AG09309 (cell line): ENCODE measurements around the gene MT3.

Experiments
- DNase-seq: peaks from one replicate; pipeline ENCODE4 v3.0.0-alpha.2; 2010; ENCODE audit warnings: low read depth
- H3K4me3 ChIP-seq: 2 replicates; pipeline ENCODE4 v1.5.1; 2011; ENCODE audit warnings: mild to moderate bottlenecking, low read depth, low read length, moderate library complexity; ENCODE audit not compliant: control insufficient read depth
- CTCF ChIP-seq: IDR thresholded peaks from 2 replicates; pipeline ENCODE4 v1.5.1; 2011; ENCODE audit warnings: mild to moderate bottlenecking, low read depth, low read length, inconsistent platforms; ENCODE audit not compliant: insufficient read depth, control insufficient read depth; ENCODE audit errors: missing control alignments

The MT3 gene

GRCh38 chr16:56634715-56635440 is 45.5 kb downstream of the MT3 start:
- H3K4me3 ChIP-seq: no peak overlapping the region
- no peak for TF ChIP-seq CTCF
- no peak for DNase-seq

- H3K4me3 ChIP-seq: no peak overlapping the region
- no peak for TF ChIP-seq CTCF
- DNase-seq: no peak
These were observed 46.2 kb downstream of the MT3 start for GRCh38 chr16:56635441-56635967.

GRCh38 chr16:56636616-56637413 is 47.5 kb downstream of the MT3 start:
- no peak for DNase-seq
- no peak for TF ChIP-seq CTCF
- H3K4me3 ChIP-seq: no peak overlapping the region

GRCh38 chr16:56637814-56638750 is 48.8 kb downstream of the MT3 start, which contains the start of gene MT1A:
MT1A (plus strand) TSS chr16:56638666; CDS start chr16:56638739, 73 bp downstream.
- H3K4me3 ChIP-seq: peak within 1 kb of the TSS; percentile 58
- TF ChIP-seq CTCF: no peak
- no peak for DNase-seq

GRCh38 chr16:56639045-56639444 is 49.7 kb downstream of the MT3 start:
- H3K4me3 ChIP-seq: no peak overlapping the region
- no peak for TF ChIP-seq CTCF
- DNase-seq: no peak

- TF ChIP-seq CTCF: no peak
- H3K4me3 ChIP-seq: no peak overlapping the region
- DNase-seq: no peak
These were observed 50.7 kb downstream of the MT3 start for GRCh38 chr16:56640076-56640475.
